GM18511 (cell line): ENCODE measurements around the gene CDK5RAP3.

ENCODE experiments used
- ATAC-seq: cut with Tn5 transposase; IDR thresholded peaks from one replicate; pipeline ENCODE4 v1.9.1; 2021; ENCODE audit warnings: mild to moderate bottlenecking, moderate library complexity; ENCODE audit not compliant: unreplicated experiment

CDK5RAP3 gene

DNA sequence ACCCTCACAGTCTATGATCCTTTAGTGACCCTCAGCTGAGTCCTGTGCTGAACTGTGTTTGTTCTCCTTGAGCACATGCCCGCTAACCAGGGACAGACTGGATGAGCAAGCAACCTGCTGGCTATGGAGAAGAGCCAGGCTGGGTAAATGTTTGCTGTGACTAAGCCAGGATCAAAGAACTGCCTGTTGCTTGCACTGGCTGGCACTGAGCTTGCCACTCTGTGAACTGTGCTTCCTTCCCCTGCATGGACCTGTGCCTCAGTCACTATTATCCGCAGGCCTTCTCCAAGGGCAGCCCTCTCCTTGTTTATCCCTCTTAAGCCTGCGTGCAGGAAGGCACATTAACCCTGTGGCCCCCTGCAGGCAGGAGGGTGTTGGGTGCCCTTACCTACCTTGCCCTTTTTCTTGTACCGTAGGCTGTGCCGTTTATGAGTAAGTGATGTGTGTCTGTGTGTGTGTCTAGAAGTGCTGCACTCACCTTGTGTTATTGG lies 22.2 kb upstream of the CDK5RAP3 start:
- no peak for ATAC-seq

DNA sequence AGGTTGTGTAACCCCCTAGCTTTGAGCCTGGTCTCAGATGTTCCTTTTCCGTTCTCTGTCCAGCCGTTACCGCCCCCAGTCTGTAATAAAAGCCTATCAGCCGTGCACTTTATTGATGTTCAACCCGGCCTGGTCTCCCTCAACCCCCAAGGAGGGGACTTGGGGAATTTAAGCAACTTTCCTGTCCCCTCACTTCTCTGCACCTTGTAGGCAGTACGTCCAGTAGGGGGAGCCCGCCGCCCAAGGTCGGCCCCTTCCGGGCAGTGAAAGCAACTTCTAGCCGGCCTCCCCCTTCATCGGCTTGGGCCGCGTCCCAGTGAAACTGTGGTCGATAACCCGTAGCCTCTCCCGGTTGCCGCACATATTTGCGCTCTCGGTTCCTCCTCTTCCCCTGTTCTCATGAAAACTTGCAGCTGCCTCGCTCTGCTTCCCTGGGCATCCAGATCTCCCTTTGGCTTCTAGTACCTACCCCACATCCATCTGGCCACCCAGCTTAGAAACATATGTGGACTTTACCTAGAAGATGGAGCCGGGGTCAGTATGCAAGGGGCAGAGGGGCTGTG lies 21.6 kb upstream of the CDK5RAP3 start:
- ATAC-seq, result peak; percentile 74

DNA sequence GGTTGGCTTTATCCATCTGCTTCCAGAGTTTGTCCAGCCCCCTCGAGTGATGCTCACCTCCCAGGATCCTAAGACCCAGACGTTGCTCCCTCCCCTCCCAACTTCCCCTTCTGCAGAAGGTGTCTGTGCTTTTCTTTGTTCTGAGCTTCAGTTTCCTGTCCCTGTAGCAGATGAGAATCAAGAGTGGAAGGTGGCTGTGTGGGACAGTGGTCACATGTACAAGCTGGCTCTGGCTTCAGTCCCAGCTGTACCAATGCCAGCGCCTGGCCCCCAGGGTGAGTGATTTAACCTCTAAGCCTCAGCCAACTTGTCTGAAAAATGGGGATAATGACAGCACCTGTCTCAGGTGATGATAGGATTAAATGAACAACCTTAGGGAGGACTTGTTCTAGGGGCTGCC lies 21.0 kb upstream of the CDK5RAP3 start:
- no peak for ATAC-seq

DNA sequence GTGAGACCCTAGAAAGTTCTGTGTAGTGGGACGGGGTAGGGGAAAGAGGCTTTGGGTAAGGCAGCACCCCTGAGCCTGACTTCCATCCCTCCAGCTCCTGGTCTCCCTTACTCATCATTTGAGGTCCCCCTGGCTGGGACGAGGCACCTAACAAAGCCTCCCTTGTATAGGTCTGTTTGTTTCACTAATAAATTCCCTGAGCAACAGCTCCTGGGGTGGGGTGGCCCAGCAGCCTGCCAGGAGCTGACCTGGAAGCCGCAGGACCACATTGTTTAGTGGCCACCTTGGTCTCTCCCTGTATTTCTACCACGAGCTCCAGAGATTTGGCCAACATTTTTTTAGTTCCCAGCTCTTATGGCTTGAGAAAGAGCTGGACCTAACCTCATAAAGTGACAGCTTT lies 20.5 kb upstream of the CDK5RAP3 start:
- ATAC-seq, result no peak

DNA sequence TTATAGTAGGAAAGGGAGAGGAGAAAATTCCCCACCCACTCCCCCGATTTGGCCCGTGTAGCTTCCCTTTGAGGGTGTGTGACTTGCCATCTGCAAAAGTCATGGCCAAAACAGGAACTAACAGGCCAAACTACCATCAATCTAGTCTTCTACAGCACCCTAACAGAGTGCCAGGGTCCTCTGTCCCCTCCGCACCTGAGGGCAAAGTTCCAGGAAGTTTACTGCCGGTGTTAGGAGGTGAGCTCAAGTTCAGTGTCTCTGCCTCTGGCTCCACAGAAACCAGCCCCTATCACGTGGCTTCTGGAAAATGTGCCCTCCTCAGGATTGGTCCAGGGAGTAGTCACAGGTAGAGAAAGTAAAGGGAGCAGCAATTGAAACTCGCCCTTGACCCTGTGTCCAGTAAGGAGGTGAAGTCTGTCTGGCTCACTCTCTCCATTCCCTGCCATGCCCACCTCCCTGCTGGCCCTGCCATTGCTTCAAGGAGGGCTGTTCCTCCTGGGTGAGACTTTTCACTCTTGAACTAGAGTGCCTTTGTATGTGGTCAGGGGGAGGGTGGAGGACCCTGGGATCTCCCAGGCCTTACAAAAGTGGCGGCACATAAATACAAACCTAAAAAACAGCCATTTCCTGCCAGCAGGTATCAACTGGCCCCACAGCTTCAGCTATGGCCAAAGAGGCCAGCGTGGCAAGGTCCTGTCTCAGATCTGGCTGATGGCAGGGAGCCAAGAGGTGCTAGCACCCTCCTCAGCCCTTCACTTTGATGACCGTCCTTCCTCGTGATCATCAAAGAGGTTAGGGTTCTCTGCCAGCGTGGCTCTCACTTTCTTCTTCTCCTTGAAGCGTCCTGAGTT lies 18.5 kb upstream of the CDK5RAP3 start:
- no peak for ATAC-seq

DNA sequence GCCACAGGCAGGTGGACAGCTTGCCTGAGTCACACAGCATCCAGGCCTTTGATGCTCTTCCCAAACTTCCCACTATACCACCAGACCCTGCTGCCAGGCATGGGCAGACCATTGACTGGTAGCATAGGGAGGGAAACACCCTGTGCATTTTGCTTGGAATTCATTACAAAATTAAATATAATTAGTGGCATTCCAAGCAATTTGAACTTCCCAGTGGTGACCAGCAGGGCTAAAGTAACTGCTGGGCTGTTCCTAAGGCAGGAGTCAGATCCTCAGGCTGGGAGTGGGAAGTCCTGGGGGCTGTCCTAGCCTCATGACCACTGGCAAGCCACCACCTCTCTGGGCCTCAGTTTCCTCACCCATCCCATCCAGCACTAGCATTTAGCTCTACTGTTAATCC lies 17.0 kb upstream of the CDK5RAP3 start:
- ATAC-seq, result no peak

DNA sequence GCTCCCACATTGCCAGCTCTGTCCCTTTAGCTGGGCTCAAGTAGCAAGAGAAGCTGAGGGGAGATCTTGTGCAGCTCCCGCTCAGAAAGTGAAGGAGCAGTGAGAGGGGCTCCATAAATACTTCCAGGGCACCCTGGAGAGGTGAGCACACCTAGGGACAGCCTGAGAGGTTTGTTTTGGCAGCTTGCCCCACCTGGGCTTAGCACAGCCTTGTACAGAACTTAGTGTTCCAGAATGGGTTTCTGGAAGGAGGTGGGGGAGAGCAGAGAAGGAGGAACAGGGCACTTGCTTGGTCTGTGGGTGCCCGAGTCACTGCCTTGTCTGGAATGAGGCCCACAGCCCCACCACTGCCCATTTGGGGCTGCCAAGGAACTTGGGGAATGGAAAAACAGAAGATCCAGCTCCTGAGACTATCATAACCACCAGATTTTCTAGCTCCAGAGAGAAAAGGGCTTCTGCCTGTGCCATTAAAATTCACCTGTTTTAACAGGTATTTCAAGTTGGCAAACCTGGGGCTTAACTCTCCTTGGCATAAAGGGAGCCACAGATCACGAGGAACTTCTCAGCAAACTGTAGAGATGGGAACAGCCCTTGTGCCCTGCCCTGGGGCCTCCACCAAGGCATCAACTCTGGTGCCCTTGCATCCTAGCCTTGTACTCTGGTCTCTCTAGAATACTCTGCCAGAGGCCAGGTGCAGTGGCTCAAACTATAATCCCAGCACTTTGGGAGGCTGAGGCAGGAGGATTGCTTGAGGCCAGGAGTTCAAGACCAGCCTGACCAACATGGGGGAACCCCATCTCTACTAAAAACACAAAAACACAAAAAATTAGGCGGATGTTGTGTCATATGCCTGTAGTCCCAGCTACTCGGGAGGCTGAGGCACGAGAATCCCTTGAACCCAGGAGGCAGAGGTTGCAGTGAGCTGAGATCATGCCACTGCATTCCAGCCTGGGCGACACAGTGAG lies 15.1 kb upstream of the CDK5RAP3 start:
- no peak for ATAC-seq

DNA sequence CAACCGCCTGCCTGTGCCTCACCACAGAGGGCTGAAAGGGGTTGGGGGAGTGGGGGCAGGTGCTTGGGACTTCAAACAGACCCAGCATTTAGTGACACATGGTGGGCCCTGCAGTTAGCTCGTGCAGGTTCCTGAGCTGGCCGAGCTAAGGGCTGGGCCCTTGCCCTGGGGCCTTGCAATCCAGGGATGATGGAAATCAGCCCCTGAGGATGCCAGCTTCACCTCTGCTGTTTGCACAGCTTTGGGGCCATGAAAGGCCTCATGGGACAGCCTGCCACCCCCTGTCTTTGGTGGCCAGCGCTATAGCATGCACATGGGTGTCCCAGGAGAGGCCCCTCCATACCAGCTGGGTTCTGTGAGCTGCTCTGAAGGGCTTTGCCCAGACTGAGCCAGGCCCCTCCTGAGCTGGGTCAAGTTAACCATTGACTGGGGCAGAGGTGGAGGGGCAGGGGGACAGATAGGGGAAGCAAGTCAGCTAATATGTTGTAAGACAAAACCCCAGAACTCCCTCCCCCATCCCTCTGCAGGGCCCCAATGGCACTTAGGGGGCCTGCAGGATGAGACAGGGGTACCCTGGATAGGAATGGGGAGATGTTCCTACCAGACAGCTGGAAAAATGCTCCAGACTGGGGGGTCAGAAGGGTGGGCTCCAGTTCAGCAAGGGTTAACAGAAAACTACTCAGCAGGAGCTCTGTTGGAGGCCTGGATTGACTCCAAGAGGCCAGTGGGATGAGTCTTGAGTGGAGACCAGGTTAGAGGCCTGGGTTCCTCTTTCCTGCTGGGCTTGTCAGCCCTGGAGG lies 13.9 kb upstream of the CDK5RAP3 start:
- ATAC-seq, result no peak

DNA sequence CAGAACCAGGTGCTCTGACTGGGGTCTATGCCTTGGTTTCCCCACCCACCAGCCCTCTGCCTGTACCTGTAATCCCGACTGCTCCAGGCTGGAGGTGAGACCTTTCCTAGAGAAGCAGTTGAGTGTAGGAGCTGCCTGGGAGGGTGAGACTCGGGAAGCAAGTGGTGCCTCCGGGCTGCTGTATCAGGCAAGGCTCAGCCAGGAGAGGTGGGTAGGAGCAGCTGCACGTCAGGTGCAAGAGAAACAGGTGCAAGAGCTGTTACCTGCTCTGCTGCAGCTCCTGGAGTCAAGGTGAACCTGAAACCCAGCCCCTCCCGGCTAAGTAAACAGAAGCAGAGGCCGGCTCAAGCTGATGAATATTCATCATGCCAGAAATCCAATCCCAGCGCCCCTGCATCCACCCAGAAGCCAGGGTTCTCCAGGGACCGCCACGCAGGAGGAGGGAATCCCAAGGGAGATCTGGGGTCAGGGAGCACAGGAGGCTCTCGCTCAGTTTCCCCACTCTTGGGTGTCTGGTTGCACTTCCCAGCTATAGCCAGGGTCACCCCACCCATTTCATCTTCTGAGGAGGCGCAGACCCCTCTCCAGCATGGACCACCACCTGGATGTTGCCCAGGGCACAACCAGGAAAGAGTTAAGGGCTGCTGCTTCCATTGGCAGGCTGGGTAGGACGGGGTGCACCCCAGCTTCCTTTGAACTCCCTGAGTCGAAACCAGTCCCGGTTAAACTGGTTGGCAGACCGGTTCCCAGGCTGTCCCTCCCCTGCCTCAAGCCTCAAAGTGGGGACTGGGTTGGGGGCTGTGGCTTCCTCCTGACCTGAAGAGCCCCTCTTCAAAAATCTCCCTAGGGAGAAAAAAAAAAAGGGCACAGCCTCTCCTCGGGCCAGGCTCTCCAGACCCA lies 13.1 kb upstream of the CDK5RAP3 start, which contains the start of gene PRR15L:
Gene PRR15L (minus strand): TSS at position 293 of the 900 bp plus-strand sequence. CDS start 4,649 bp downstream, outside the sequence.
- no peak for ATAC-seq

DNA sequence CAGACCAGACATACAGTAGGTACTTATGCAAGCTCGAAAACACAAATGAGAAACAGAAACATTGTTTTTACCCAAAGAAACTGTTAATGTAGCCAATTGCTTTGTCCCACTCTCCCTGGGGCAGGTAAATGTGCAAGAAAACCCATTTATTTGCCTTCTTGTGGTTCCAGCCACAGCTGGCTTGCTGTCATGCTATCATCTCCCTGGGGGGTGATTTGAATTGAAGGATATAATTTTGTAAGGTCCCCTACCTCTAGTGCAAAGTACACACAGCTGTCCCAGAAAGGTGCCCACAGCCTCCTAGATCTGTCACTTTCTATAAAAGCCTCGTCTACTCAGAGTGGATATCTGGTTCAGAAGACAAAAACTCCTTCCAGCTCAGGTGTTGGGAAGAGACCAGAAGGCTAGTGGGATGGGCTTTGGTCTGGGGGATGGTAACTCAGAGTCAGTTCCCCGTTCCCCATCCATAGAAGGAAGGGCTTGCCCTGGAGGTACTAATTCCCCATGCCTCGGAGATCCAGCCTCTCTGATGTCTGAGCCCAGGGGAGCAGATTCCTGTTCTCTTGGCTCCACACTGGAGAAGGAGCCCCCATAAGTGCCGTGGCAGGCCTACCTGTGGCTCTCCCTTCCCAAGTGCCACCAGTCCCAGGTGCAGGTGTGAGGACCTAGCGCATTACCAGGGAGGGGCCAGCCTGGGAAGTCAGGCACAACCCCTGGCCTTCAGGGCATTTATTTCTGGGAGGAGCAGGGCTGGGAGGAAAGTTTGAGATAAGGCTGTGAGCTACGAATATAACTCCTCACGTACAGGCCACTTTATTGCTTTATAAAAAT lies 10.9 kb upstream of the CDK5RAP3 start:
- no peak for ATAC-seq

DNA sequence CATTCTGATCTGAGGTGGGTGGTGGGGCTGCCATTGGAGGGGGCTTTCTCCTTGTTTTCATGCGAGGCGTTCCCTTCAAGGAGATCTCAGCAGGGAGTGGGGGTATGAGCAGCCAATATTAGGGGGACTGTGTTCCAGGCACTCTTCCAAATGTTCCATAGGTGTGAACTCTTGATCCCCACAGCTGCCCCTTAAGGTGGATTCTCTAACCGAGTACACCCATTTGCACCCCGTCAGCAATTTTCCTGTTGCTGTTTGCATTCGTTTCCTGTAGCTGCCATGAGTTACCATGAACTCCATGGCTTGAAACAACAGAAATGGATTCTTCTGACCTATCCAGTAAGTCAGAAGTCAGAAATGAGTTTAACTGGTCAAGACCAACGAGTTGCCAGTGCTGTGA lies 9.5 kb upstream of the CDK5RAP3 start:
- ATAC-seq, result no peak

DNA sequence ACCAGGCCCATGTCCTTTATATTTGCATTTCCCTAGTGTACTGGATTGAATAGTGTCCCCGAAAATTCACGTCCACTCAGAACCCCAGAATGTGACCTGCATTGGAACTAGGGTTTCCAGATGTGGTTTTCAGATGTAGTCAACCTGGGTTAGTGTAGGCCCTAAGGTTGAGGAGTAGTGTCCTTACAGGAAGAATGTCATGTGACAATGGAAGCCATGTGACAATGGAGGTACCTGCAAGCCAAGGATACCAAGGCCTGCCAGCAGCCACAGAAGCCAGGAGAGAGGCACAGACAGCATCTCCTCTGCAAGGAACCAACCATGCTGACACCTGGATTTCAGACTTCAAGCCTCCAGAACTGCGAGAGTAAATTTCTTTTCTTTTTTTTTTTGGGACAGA lies 8.0 kb upstream of the CDK5RAP3 start:
- no peak for ATAC-seq

DNA sequence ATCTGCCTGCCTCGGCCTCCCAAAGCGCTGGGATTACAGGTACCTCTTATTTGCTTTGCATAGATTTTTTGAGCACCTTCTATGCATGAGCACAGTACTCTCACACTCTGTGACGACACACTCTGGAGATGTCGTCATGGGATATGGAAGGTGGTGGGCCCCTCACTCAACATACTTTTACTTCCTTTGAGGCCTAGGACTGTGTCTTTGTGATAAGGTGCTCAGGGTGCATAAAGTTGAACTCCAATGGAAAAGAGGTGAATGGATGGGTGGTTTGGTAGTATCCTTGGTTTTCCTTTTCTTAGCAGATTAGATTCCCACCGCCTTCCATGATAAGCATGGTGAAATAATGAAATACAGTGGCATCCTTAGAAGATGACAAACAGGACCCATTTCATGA lies 6.1 kb upstream of the CDK5RAP3 start:
- ATAC-seq, result no peak

DNA sequence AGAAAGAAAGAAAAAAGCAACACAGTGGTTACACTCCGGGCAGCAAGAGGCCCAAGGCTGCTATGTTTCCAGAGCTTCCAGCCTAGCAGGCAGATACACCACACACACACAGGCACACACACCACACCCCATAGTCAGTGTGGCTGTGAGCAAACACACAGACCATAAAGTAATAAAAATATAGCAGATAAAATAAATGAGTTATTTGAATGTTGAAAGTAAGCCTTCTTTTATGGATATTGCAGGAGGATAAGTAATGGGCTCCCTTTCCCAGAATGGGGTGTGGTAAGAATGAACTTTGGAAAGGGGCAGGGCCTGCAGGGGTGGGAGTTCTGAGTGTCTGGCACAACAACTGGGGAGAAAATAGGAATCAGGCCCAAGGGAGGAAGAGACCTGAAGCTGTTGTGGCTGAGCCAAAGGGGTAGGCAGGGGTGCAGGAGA lies 4.8 kb upstream of the CDK5RAP3 start:
- no peak for ATAC-seq

DNA sequence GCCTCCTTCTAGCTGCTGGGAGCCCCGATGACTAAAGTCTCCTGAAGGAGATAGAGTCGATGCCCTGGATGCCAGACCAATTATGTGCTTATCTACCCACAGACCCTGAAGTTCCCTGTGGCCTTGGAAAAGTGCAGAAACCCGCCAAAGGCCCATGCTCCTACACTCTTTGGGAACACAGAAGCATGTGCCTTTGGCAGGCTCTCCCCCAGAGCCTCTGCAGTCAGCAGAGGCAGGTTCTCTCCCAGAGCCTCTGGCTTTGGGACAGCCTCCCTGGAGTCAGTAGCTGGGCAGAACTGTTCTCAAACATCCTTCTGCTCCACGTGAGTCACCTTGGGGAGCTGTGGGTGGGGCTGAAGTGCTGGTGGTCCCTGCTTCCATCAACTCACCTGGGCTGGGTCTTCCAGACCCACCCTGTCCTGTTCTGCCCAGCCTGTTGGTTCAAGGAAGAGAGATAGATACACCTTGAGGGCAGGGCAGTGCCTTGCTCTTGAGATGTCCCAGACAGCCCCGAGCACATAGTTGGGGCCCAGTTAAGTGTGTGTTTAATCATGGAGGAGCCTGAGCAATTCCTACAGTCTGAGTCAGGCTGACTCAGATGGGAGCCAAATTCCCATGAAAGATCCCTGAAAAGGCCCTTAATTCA lies 3.2 kb upstream of the CDK5RAP3 start:
- no peak for ATAC-seq

DNA sequence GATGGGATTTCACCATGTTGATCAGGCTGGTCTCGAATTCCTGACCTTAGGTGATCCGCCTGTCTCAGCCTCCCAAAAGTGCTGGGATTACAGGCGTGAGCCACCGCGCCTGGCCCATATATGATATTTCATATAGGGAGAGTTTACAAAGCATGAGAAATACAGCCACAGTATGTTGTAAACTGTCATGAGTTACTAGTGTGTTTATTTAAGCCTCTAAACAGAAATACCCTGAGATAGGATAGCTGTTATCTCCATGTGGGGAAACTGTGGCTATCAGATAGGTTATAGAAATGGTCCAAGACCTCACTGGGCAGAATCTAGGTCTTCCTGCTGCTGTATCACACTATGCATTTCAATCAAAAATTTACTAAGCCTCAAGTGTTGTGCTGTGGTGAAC lies 2.1 kb upstream of the CDK5RAP3 start:
- no peak for ATAC-seq

DNA sequence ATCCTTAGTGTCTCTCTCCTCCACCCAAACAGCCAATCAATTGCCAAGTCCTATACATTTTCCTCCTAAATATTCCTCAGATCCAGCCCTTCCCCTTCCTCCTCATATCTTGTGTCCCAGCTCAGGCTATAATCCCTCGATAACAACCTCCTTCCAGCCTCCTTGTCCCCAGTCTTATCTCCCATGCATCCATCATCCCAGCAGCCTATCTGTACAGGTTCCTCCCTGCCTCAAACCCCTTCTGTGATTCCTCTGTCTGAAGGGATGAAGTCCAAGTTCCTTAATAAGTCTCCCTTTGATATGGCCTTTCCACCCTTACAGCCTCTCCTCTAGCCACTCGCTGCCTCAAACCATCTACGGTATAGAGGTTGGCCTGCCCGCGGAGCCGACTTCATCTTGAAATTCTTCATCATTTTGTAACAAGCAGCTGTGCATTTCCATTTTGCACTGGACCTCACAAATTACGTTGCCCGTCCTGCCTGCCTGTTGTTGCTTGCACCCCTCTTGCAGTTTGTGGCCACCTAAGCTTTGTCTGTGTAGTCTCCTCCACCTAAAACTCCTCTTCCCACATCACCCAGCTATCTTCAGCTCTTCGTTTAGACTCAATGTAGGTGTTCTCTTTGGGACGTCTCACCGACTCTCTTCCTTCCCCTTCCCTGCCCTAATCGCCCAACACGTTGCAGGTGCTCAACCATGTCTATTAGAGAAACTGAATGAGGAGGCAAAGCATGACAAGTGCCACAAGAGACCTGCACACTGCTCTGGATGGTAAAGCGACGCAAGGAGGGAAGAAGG lies 786 bp upstream of the CDK5RAP3 start:
- ATAC-seq, result no peak
